Endodermal cell (in vitro differentiated cells): ENCODE measurements around the gene SIGLEC14. TPM values are rescaled to one million over a fixed set of nuclear protein-coding genes. Genes with fewer than 3 reads are reported as not detected.
A peak's percentile ranks its signal among the peaks of the same experiment; 100 is the strongest.

ENCODE experiments used
- DNase-seq: peaks from one replicate; pipeline ENCODE4 v3.0.0-alpha.2; 2017
- H3K27ac ChIP-seq: 2 replicates; pipeline ENCODE4 v1.5.1; 2013; ENCODE audit warnings: mild to moderate bottlenecking, low read depth, low read length, moderate library complexity
- H3K27me3 ChIP-seq: 2 replicates; pipeline ENCODE4 v1.6.1; 2013; ENCODE audit warnings: mild to moderate bottlenecking, low read length, moderate library complexity; ENCODE audit not compliant: insufficient read depth, control insufficient read depth, poor library complexity, severe bottlenecking
- H3K36me3 ChIP-seq: 2 replicates; pipeline ENCODE4 v1.7.0; 2013; ENCODE audit warnings: mild to moderate bottlenecking, low read length, moderate library complexity; ENCODE audit not compliant: control insufficient read depth, insufficient read depth
- H3K4me1 ChIP-seq: one replicate; pipeline ENCODE4 v1.7.0; 2013; ENCODE audit warnings: low read length; ENCODE audit not compliant: control insufficient read depth, insufficient read depth
- H3K4me3 ChIP-seq: 2 replicates; pipeline ENCODE4 v1.5.1; 2013; ENCODE audit warnings: mild to moderate bottlenecking, low read length, moderate library complexity
- H3K9ac ChIP-seq: 2 replicates; pipeline ENCODE4 v1.6.1; 2013; ENCODE audit warnings: mild to moderate bottlenecking, low read length, moderate library complexity; ENCODE audit not compliant: poor library complexity, severe bottlenecking; ENCODE audit errors: extremely low read depth
- H3K9me3 ChIP-seq: 2 replicates; pipeline ENCODE4 v1.6.1; 2013; ENCODE audit warnings: mild to moderate bottlenecking, low read length, moderate library complexity; ENCODE audit not compliant: control insufficient read depth
- H3K27ac Mint-ChIP-seq: 2 replicates; pipeline ENCODE4 v1.8.0; 2020; ENCODE audit warnings: mixed read lengths
- H3K27me3 Mint-ChIP-seq: 2 replicates; pipeline ENCODE4 v1.8.0; 2021; ENCODE audit warnings: mild to moderate bottlenecking, mixed read lengths; ENCODE audit not compliant: insufficient read depth
- H3K36me3 Mint-ChIP-seq: 2 replicates; pipeline ENCODE4 v1.8.0; 2020; ENCODE audit warnings: low read depth, mixed read lengths
- H3K4me1 Mint-ChIP-seq: 2 replicates; pipeline ENCODE4 v1.8.0; 2020; ENCODE audit warnings: mixed read lengths
- H3K4me3 Mint-ChIP-seq: 2 replicates; pipeline ENCODE4 v1.8.0; 2020; ENCODE audit warnings: mild to moderate bottlenecking, moderate library complexity, mixed read lengths
- H3K9me3 Mint-ChIP-seq: 2 replicates; pipeline ENCODE4 v1.8.0; 2020; ENCODE audit warnings: mild to moderate bottlenecking, mixed read lengths
- CTCF ChIP-seq: fragments of 200-600 bp; sonication (generic); conservative IDR thresholded peaks from 2 replicates; pipeline ENCODE4 v1.5.0; 2021; ENCODE audit warnings: antibody characterized with exemption, mild to moderate bottlenecking
- WGBS, 2 experiments: methylation state at CpG; one replicate each; pipeline versions ENCODE4 v1.1.5 to v1.1.7; 2013; ENCODE audit warnings: missing lambda C conversion rate in 2 of 2, mixed read lengths in 1 of 2; ENCODE audit not compliant: insufficient coverage in 1 of 2, insufficient read length in 1 of 2; 5-methylcytosine and 5-hydroxymethylcytosine counted together
- total RNA-seq, 2 donors: library from RNA; stranded (reverse); fragmentation: NEBNext Ultra II Directional in 1 of 2; extraction: Animal tissue kit (Norgen Biotek cat#: 25700) in 1 of 2; gene quantifications; 2 replicates in 1 of 2; 3 replicates in 1 of 2; pipeline ENCODE4 v1.2.1, GENCODE V29; 2021

The SIGLEC14 gene
- total RNA-seq, 2 donors from 2014 or later = not detected

GRCh38 chr19:51690454-51691073, 43.9 kb upstream of the SIGLEC14 start:
- Histone ChIP-seq H3K4me3 (peak overlapping the region; percentile 90), H3K9me3 (peaks cover 14% of the 10 kb centered on the region), H3K4me1 (peaks cover 5% of the 10 kb centered on the region), H3K9ac (peak overlapping the region; percentile 91), H3K27me3 (no peaks in the 10 kb centered on the region), H3K27ac (peak overlapping the region; percentile 99), H3K36me3 (peaks cover 29% of the 10 kb centered on the region)
- Mint-ChIP-seq H3K9me3 (peaks cover 8% of the 10 kb centered on the region), H3K4me3 (peak overlapping the region; percentile 83), H3K36me3 (peaks cover 25% of the 10 kb centered on the region), H3K27me3 (peaks cover 2% of the 10 kb centered on the region), H3K4me1 (peaks cover 20% of the 10 kb centered on the region), H3K27ac (peak overlapping the region; percentile 93)
- TF ChIP-seq CTCF = no peak
- WGBS, 2 experiments = 3% methylated on average over 8 of the region's 21 CpGs; no CpG with 5 or more reads in 1 of the 2 experiments
- DNase-seq = peak; percentile 90

GRCh38 chr19:51689751-51690453, 43.3 kb upstream of the SIGLEC14 start:
- no peak for TF ChIP-seq CTCF
- Histone ChIP-seq H3K27me3 (no peaks in the 10 kb centered on the region), H3K27ac (peak overlapping the region; percentile 99), H3K36me3 (peaks cover 23% of the 10 kb centered on the region), H3K9ac (peak overlapping the region; percentile 91), H3K4me1 (peaks cover 5% of the 10 kb centered on the region), H3K9me3 (peaks cover 21% of the 10 kb centered on the region), H3K4me3 (peak overlapping the region; percentile 90)
- peaks cover 2% of the 10 kb centered on the region for H3K27me3 Mint-ChIP-seq
- H3K27ac Mint-ChIP-seq = peak overlapping the region; percentile 93
- 0% methylated on average over 11 to 18 of the region's 21 CpGs for WGBS, 2 experiments
- H3K4me1 Mint-ChIP-seq = peaks cover 20% of the 10 kb centered on the region
- H3K36me3 Mint-ChIP-seq = peaks cover 20% of the 10 kb centered on the region
- peaks cover 13% of the 10 kb centered on the region for H3K9me3 Mint-ChIP-seq
- H3K4me3 Mint-ChIP-seq = peak overlapping the region; percentile 83
- DNase-seq = peak; percentile 92

GRCh38 chr19:51688671-51689571, 42.3 kb upstream of the SIGLEC14 start:
- Histone ChIP-seq H3K4me1 (peaks cover 5% of the 10 kb centered on the region), H3K9me3 (peaks cover 31% of the 10 kb centered on the region), H3K9ac (peak overlapping the region; percentile 91), H3K36me3 (peaks cover 13% of the 10 kb centered on the region), H3K27ac (peak overlapping the region; percentile 99), H3K4me3 (peak overlapping the region; percentile 90), H3K27me3 (no peaks in the 10 kb centered on the region)
- no peak for TF ChIP-seq CTCF
- H3K27me3 Mint-ChIP-seq = peaks cover 2% of the 10 kb centered on the region
- H3K4me1 Mint-ChIP-seq = peaks cover 20% of the 10 kb centered on the region
- peaks cover 10% of the 10 kb centered on the region for H3K36me3 Mint-ChIP-seq
- peaks cover 22% of the 10 kb centered on the region for H3K9me3 Mint-ChIP-seq
- WGBS, 2 experiments = 0 to 1% methylated on average over 8 to 54 of the region's 63 CpGs
- H3K4me3 Mint-ChIP-seq = peak overlapping the region; percentile 83
- H3K27ac Mint-ChIP-seq = peak overlapping the region; percentile 69
- DNase-seq = peak; percentile 95
